Cardiac muscle cell (in vitro differentiated cells and primary cell): ENCODE measurements around the gene RAPH1. TPM values are rescaled to one million over a fixed set of nuclear protein-coding genes. Genes with fewer than 3 reads are reported as not detected.

Source experiments
- DNase-seq, 2 donors: peaks; one replicate each; pipeline versions ENCODE4 v3.0.0 to v3.0.0-alpha.2; 2010 to 2017; ENCODE audit warnings: low read depth in 1 of 2, low spot score in 1 of 2
- H3K27ac ChIP-seq: fragments of 200-600 bp; sonication (generic); 2 replicates; pipeline ENCODE4 v1.5.1; 2016
- H3K27me3 ChIP-seq: fragments of 200-600 bp; sonication (generic); 2 replicates; pipeline ENCODE4 v1.6.0; 2016; ENCODE audit warnings: control low read depth
- H3K36me3 ChIP-seq: fragments of 200-600 bp; sonication (generic); 2 replicates; pipeline ENCODE4 v1.5.1; 2016; ENCODE audit warnings: control low read depth
- H3K4me1 ChIP-seq: fragments of 200-600 bp; sonication (generic); 2 replicates; pipeline ENCODE4 v1.8.1; 2017; ENCODE audit warnings: low read depth, mild to moderate bottlenecking, mixed run types
- H3K4me3 ChIP-seq: fragments of 200-600 bp; sonication (generic); 2 replicates; pipeline ENCODE4 v1.5.1; 2016; ENCODE audit warnings: mild to moderate bottlenecking
- H3K9me3 ChIP-seq: fragments of 200-600 bp; sonication (generic); 2 replicates; pipeline ENCODE4 v1.5.1; 2017; ENCODE audit warnings: low read depth, mild to moderate bottlenecking, control low read depth
- CTCF ChIP-seq: IDR thresholded peaks from 2 replicates; pipeline ENCODE4 v1.5.1; 2012; ENCODE audit warnings: low read depth, mild to moderate bottlenecking, low read length
- polyA plus RNA-seq: library from polyadenylated mRNA; unstranded; fragments of >200 nt; fragmentation: Nextera tagmentation; extraction: Ambion mirVana; gene quantifications from 2 replicates; pipeline ENCODE4 v1.2.1, GENCODE V29; 2016
- total RNA-seq: library from RNA; depleted of rRNA; stranded (reverse); fragments of >200 nt; gene quantifications from 2 replicates; pipeline ENCODE4 v1.2.3, GENCODE V29; 2016

RAPH1 gene
- total and polyA plus RNA-seq, 2 experiments from 2014 or later: 3.4 to 36.5 TPM

GRCh38 chr2:203535784-203536585 lies 884 bp upstream of the RAPH1 start:
- Histone ChIP-seq H3K4me1 (peaks cover 13% of the 10 kb centered on the region), H3K27me3 (no peaks in the 10 kb centered on the region), H3K4me3 (peak overlapping the region; percentile 95), H3K27ac (peak overlapping the region; percentile 81), H3K36me3 (no peaks in the 10 kb centered on the region), H3K9me3 (no peaks in the 10 kb centered on the region)
- no peak for TF ChIP-seq CTCF
- peak in 1 of 2 donors; percentile 37 for DNase-seq

GRCh38 chr2:203534621-203535077 lies 452 bp downstream of the RAPH1 start:
- Histone ChIP-seq H3K36me3 (no peaks in the 10 kb centered on the region), H3K27ac (peak overlapping the region; percentile 78), H3K27me3 (no peaks in the 10 kb centered on the region), H3K4me3 (peak overlapping the region; percentile 95), H3K9me3 (no peaks in the 10 kb centered on the region), H3K4me1 (peaks cover 13% of the 10 kb centered on the region)
- TF ChIP-seq CTCF: no peak
- DNase-seq: peak; percentile 32 to 78

GRCh38 chr2:203533676-203534591 lies 1.2 kb downstream of the RAPH1 start:
- H3K27ac ChIP-seq: no peak overlapping the region
- peak; percentile 17 to 77 for DNase-seq

GRCh38 chr2:203532957-203533658 lies 2.0 kb downstream of the RAPH1 start:
- DNase-seq: peak; percentile 9 to 71

More at GRCh38 chr2:203533676-203534591, 1.2 kb downstream of the RAPH1 start:
- H3K9me3 ChIP-seq: no peaks in the 10 kb centered on the region
- peaks cover 13% of the 10 kb centered on the region for H3K4me1 ChIP-seq
- TF ChIP-seq CTCF: no peak
- H3K36me3 ChIP-seq: no peaks in the 10 kb centered on the region
- H3K4me3 ChIP-seq: peak overlapping the region; percentile 95
- no peaks in the 10 kb centered on the region for H3K27me3 ChIP-seq

More at GRCh38 chr2:203532957-203533658, 2.0 kb downstream of the RAPH1 start:
- H3K4me1 ChIP-seq: peaks cover 13% of the 10 kb centered on the region
- TF ChIP-seq CTCF: no peak
- no peaks in the 10 kb centered on the region for H3K36me3 ChIP-seq
- H3K9me3 ChIP-seq: no peaks in the 10 kb centered on the region
- peak overlapping the region; percentile 95 for H3K4me3 ChIP-seq
- no peak overlapping the region for H3K27ac ChIP-seq
- no peaks in the 10 kb centered on the region for H3K27me3 ChIP-seq
